Effector memory CD8-positive, alpha-beta T cell (primary cell): ENCODE results near the gene PRR18.

Source experiments
- ATAC-seq: fragments of 150-1000 bp; cut with Tn5 transposase; replicated peaks from 2 replicates; pipeline ENCODE4 v1.10.0; 2021; ENCODE audit warnings: mild to moderate bottlenecking, moderate library complexity
- DNase-seq, 3 experiments: peaks; one replicate each; pipeline ENCODE4 v3.0.0; 2021
- H3K27ac Mint-ChIP-seq, 2 donors: one replicate each; pipeline ENCODE4 v1.8.0; 2022; ENCODE audit warnings: mild to moderate bottlenecking in 2 of 2, mixed read lengths in 2 of 2, moderate library complexity in 2 of 2
- H3K27me3 Mint-ChIP-seq, 2 donors: one replicate each; pipeline ENCODE4 v1.8.0; 2022; ENCODE audit warnings: mixed read lengths in 2 of 2
- H3K36me3 Mint-ChIP-seq: one replicate; pipeline ENCODE4 v1.8.0; 2022; ENCODE audit warnings: mild to moderate bottlenecking, moderate library complexity, mixed read lengths; ENCODE audit not compliant: insufficient read depth
- H3K4me1 Mint-ChIP-seq, 2 donors: one replicate each; pipeline ENCODE4 v1.8.0; 2022; ENCODE audit warnings: low read depth in 2 of 2, mixed read lengths in 2 of 2
- H3K4me3 Mint-ChIP-seq, 2 donors: one replicate each; pipeline ENCODE4 v1.8.0; 2022; ENCODE audit warnings: mild to moderate bottlenecking in 2 of 2, mixed read lengths in 2 of 2, moderate library complexity in 2 of 2
- H3K9me3 Mint-ChIP-seq, 2 donors: one replicate each; pipeline ENCODE4 v1.8.0; 2022; ENCODE audit warnings: mixed read lengths in 2 of 2

Gene PRR18

GRCh38 chr6:166284640-166285039, 23.6 kb downstream of the PRR18 start:
- peaks cover 31 to 60% of the 10 kb centered on the region in 2 donors for H3K27me3 Mint-ChIP-seq
- H3K27ac Mint-ChIP-seq: no peak overlapping the region
- H3K4me3 Mint-ChIP-seq: no peak overlapping the region
- no peaks in the 10 kb centered on the region for H3K9me3 Mint-ChIP-seq
- DNase-seq (no peak), ATAC-seq (no peak)
- H3K4me1 Mint-ChIP-seq: no peaks in the 10 kb centered on the region
- H3K36me3 Mint-ChIP-seq: no peaks in the 10 kb centered on the region

DNA sequence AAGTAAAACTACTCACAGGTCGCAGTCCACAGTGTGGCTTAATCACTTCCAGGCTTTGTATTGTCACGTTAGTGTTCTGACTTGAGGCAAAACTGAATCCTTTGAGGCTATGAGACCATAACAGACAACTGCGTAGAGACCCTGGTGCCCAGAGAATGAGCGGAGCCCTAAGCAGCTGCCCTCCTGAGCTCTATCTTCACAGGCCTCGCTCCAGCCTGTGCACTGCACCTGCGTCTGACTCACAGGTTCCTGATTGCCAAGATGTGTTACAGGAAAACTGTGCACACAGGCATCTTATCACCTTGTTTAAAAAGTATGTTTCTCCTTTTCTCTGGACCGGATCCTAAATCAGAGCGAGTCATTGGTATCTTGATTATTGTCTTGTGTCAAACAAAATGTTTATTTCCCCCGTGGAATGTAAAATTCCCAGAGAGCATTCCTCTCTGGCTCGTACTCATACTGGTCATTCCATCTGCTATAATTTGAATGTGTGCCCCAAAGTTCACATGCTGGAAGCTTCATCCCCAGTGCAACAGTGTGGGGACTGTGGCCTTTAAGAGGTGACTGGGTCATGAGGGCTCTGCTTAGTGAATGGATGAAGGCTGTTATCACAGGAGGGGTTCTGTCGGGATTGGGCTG, 25.7 kb downstream of the PRR18 start:
- Mint-ChIP-seq H3K4me3 (no peak overlapping the region), H3K27ac (no peak overlapping the region), H3K27me3 (peaks cover 27 to 56% of the 10 kb centered on the region in 2 donors), H3K9me3 (no peaks in the 10 kb centered on the region), H3K4me1 (no peaks in the 10 kb centered on the region), H3K36me3 (no peaks in the 10 kb centered on the region)
- ATAC-seq: no peak
- DNase-seq: no peak

- Mint-ChIP-seq H3K4me1 (peaks cover 0 to under 1% of the 10 kb centered on the region in 2 donors), H3K9me3 (no peaks in the 10 kb centered on the region), H3K36me3 (no peaks in the 10 kb centered on the region), H3K4me3 (no peak overlapping the region), H3K27me3 (peaks cover 30 to 60% of the 10 kb centered on the region in 2 donors), H3K27ac (no peak overlapping the region)
- ATAC-seq: no peak
- no peak for DNase-seq
Measured at GRCh38 chr6:166281104-166281503, 27.1 kb downstream of the PRR18 start.

DNA sequence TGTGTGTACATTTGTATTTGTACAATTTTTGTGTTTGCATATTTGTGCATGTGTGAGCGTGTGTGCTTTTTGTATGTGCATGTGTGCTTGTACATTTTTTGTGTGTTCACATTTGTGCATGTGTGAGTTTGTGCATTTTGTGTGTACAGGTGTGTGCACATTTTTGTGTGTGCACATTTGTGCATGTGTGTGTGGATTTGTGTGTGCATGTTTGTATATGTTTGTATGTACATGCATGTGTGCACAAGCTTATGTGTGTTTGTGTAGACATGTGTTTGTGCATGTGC, 28.9 kb downstream of the PRR18 start:
- no peak for ATAC-seq
- peaks cover 22 to 50% of the 10 kb centered on the region in 2 donors for H3K27me3 Mint-ChIP-seq
- no peaks in the 10 kb centered on the region for H3K36me3 Mint-ChIP-seq
- no peaks in the 10 kb centered on the region for H3K9me3 Mint-ChIP-seq
- no peak overlapping the region for H3K4me3 Mint-ChIP-seq
- DNase-seq: no peak
- no peak overlapping the region for H3K27ac Mint-ChIP-seq
- H3K4me1 Mint-ChIP-seq: peaks cover 5 to 9% of the 10 kb centered on the region in 2 donors

GRCh38 chr6:166278579-166279392, 29.4 kb downstream of the PRR18 start:
- peaks cover 5 to 9% of the 10 kb centered on the region in 2 donors for H3K4me1 Mint-ChIP-seq
- no peak overlapping the region for H3K4me3 Mint-ChIP-seq
- DNase-seq: no peak
- no peak for ATAC-seq
- peaks cover 22 to 44% of the 10 kb centered on the region in 2 donors for H3K27me3 Mint-ChIP-seq
- H3K36me3 Mint-ChIP-seq: no peaks in the 10 kb centered on the region
- no peaks in the 10 kb centered on the region for H3K9me3 Mint-ChIP-seq
- no peak overlapping the region for H3K27ac Mint-ChIP-seq

DNA sequence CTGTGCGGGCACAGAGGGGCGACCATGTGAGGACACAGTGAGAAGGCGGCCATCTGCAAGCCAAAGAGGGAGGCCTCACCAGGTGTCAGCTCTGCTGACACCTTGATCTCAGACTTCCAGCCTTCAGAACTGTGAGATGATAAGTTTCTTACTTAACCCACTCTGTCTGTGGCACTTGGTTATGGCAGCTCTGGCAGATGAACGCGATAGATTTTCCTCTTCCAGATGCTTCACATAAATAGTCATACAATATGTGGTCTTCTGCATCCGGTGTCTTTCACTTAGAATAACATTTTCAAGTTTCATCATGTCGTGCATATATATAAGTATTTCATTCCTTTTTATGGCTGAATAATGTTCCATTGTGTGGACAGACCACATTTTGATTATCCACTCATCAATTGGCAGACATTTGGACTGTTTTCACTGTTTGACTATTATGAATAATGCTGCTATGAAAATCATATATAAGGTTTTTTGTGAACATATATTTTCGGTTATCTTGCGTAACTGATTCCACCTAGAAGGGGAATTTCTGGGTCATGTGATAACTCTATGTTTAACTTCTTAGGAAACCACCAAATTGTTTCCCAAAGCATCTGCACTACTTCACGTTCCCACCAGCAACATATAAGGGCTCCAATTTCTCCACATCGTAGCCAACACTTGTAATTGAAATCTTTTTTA, 30.2 kb downstream of the PRR18 start:
- Mint-ChIP-seq H3K9me3 (no peaks in the 10 kb centered on the region), H3K27me3 (peaks cover 22 to 38% of the 10 kb centered on the region in 2 donors), H3K4me1 (peaks cover 5 to 9% of the 10 kb centered on the region in 2 donors), H3K4me3 (no peak overlapping the region), H3K27ac (no peak overlapping the region), H3K36me3 (no peaks in the 10 kb centered on the region)
- DNase-seq (no peak), ATAC-seq (no peak)

- no peak for ATAC-seq
- no peak overlapping the region for H3K27ac Mint-ChIP-seq
- H3K9me3 Mint-ChIP-seq: no peaks in the 10 kb centered on the region
- H3K4me1 Mint-ChIP-seq: peaks cover 5 to 9% of the 10 kb centered on the region in 2 donors
- no peak overlapping the region for H3K4me3 Mint-ChIP-seq
- no peak for DNase-seq
- H3K36me3 Mint-ChIP-seq: no peaks in the 10 kb centered on the region
- H3K27me3 Mint-ChIP-seq: peaks cover 15 to 30% of the 10 kb centered on the region in 2 donors
Measured at GRCh38 chr6:166277018-166277417, 31.2 kb downstream of the PRR18 start.

DNA sequence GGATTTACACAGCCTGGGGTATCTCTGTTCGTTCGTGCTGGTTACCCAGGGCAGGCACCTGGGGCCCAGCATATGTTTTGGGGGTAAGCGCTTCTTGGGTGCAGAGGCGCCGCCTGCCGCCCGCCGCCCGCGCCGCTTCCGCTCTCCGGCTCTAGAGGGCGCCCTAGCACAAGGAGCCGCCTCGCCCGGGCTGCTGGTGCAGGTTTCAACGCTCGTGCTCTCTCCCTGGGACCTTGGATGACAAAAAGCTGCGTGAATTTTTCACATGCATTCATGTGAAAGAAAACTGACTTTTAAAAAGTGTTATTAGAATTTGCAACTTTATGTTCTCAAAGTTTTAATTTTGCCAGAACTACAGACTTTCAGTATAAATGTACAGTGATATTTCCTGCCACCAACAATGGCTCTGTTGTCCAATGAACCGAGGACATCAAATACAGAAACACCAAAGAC, 32.5 kb downstream of the PRR18 start:
- Mint-ChIP-seq H3K27ac (peak overlapping the region; percentile 15 to 24), H3K9me3 (no peaks in the 10 kb centered on the region), H3K4me3 (peak overlapping the region in 1 of 2 donors; percentile 26)

GRCh38 chr6:166274739-166275370, 33.3 kb downstream of the PRR18 start:
- ATAC-seq: no peak
- Mint-ChIP-seq H3K4me1 (peaks cover 5 to 9% of the 10 kb centered on the region in 2 donors), H3K9me3 (no peaks in the 10 kb centered on the region), H3K27me3 (peaks cover 9 to 41% of the 10 kb centered on the region in 2 donors), H3K36me3 (no peaks in the 10 kb centered on the region), H3K27ac (no peak overlapping the region), H3K4me3 (no peak overlapping the region)
- DNase-seq: no peak

More for the DNA sequence above, 32.5 kb downstream of the PRR18 start:
- peak; percentile 82 to 88 (median 88) for DNase-seq
- peak; percentile 98 for ATAC-seq
- H3K4me1 Mint-ChIP-seq: peaks cover 5 to 9% of the 10 kb centered on the region in 2 donors
- peaks cover 9 to 33% of the 10 kb centered on the region in 2 donors for H3K27me3 Mint-ChIP-seq
- H3K36me3 Mint-ChIP-seq: no peaks in the 10 kb centered on the region

GRCh38 chr6:166274163-166274562, 34.0 kb downstream of the PRR18 start:
- H3K36me3 Mint-ChIP-seq: no peaks in the 10 kb centered on the region
- DNase-seq (no peak), ATAC-seq (no peak)
- H3K9me3 Mint-ChIP-seq: no peaks in the 10 kb centered on the region
- H3K4me3 Mint-ChIP-seq: no peak overlapping the region
- peaks cover 5 to 9% of the 10 kb centered on the region in 2 donors for H3K4me1 Mint-ChIP-seq
- H3K27ac Mint-ChIP-seq: no peak overlapping the region
- peaks cover 9 to 48% of the 10 kb centered on the region in 2 donors for H3K27me3 Mint-ChIP-seq

DNA sequence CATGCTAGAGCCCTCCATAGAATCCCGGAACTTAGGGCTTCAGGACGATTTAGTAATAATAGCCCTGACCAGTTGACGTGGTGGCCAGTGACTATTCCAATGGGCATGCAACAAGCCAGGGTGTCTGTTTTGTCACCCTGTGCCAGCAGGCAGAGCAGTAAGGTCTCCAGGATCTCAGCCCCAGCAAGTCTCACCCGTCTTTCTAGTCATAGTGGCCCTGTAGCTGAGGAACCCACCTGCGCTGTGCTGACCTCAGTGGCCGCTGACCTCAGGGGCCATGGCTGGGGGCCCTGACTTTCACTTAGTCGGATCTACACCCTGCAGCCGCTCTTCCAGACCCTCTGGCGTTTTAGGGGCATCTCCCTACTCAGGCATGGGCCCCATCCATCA, 36.8 kb downstream of the PRR18 start:
- no peak overlapping the region for H3K27ac Mint-ChIP-seq
- ATAC-seq: no peak
- H3K9me3 Mint-ChIP-seq: no peaks in the 10 kb centered on the region

GRCh38 chr6:166270706-166271375, 37.4 kb downstream of the PRR18 start:
- no peaks in the 10 kb centered on the region for H3K36me3 Mint-ChIP-seq
- H3K4me3 Mint-ChIP-seq: no peak overlapping the region
- ATAC-seq: no peak
- no peak for DNase-seq
- H3K9me3 Mint-ChIP-seq: no peaks in the 10 kb centered on the region
- H3K4me1 Mint-ChIP-seq: peaks cover 4 to 5% of the 10 kb centered on the region in 2 donors
- H3K27me3 Mint-ChIP-seq: peaks cover 4 to 50% of the 10 kb centered on the region in 2 donors
- no peak overlapping the region for H3K27ac Mint-ChIP-seq

More for the DNA sequence above, 36.8 kb downstream of the PRR18 start:
- Mint-ChIP-seq H3K4me3 (no peak overlapping the region), H3K4me1 (peaks cover 5 to 9% of the 10 kb centered on the region in 2 donors), H3K36me3 (no peaks in the 10 kb centered on the region), H3K27me3 (peaks cover 9 to 56% of the 10 kb centered on the region in 2 donors)
- DNase-seq: no peak
